ENCODE measurements around the gene NINJ2.

Gene NINJ2

GRCh38 chr12:697481-697880 is 34.2 kb upstream of the NINJ2 start:
- TF ChIP-seq CTCF (conservative IDR thresholded peaks at IDR 0.05) = no peak
- H3K27ac ChIP-seq = no peak overlapping the region

- H3K27ac ChIP-seq = no peak overlapping the region
- TF ChIP-seq CTCF (conservative IDR thresholded peaks at IDR 0.05) = no peak
Observed at GRCh38 chr12:694734-695503, 31.7 kb upstream of the NINJ2 start.

GRCh38 chr12:693934-694533 is 30.8 kb upstream of the NINJ2 start:
- no peak overlapping the region for H3K27ac ChIP-seq
- TF ChIP-seq CTCF (conservative IDR thresholded peaks at IDR 0.05) = no peak

- H3K27ac ChIP-seq = no peak overlapping the region
- TF ChIP-seq CTCF (conservative IDR thresholded peaks at IDR 0.05) = no peak
Observed at GRCh38 chr12:692274-692673, 29.0 kb upstream of the NINJ2 start.

GRCh38 chr12:690466-690865 is 27.2 kb upstream of the NINJ2 start:
- no peak for TF ChIP-seq CTCF (conservative IDR thresholded peaks at IDR 0.05)
- H3K27ac ChIP-seq = no peak overlapping the region

GRCh38 chr12:685388-685787 is 22.1 kb upstream of the NINJ2 start:
- no peak for TF ChIP-seq CTCF (conservative IDR thresholded peaks at IDR 0.05)
- no peak overlapping the region for H3K27ac ChIP-seq

- no peak overlapping the region for H3K27ac ChIP-seq
- TF ChIP-seq CTCF (conservative IDR thresholded peaks at IDR 0.05) = no peak
Observed at GRCh38 chr12:684416-684815, 21.2 kb upstream of the NINJ2 start.

All from VCaP (cell line).